Thoracic aorta (tissue), 2 donors: ENCODE measurements around the gene PHKA2. TPM values are rescaled to one million over a fixed set of nuclear protein-coding genes. Genes with fewer than 3 reads are reported as not detected.

ENCODE experiments used
- ATAC-seq: fragments of 150-250 bp; one replicate; pipeline ENCODE4 v1.8.0; 2017; ENCODE audit warnings: low read depth; ENCODE audit not compliant: insufficient number of reproducible peaks, low FRiP score
- DNase-seq: peaks from one replicate; pipeline ENCODE4 v3.0.0-alpha.2; 2020; ENCODE audit warnings: low spot score
- H3K27ac ChIP-seq, 2 donors: fragments of 200-600 bp; sonication (generic); 1 replicate in 1 of 2; 2 replicates in 1 of 2; pipeline ENCODE4 v1.5.1; 2016; ENCODE audit warnings: mild to moderate bottlenecking in 2 of 2, moderate library complexity in 2 of 2
- H3K27me3 ChIP-seq: fragments of 200-600 bp; sonication (generic); replicated peaks from 2 replicates; pipeline ENCODE4 v1.6.0; 2016; ENCODE audit warnings: mild to moderate bottlenecking; ENCODE audit not compliant: insufficient read depth
- H3K36me3 ChIP-seq: fragments of 200-600 bp; sonication (generic); one replicate; pipeline ENCODE4 v1.5.1; 2016
- H3K4me1 ChIP-seq, 2 donors: fragments of 200-600 bp; sonication (generic); 1 replicate in 1 of 2; 2 replicates in 1 of 2; pipeline versions ENCODE4 v1.5.1 to v1.6.0; 2016; ENCODE audit warnings: low read depth in 2 of 2, mild to moderate bottlenecking in 1 of 2; ENCODE audit not compliant: control insufficient read depth in 1 of 2
- H3K4me3 ChIP-seq: fragments of 200-600 bp; sonication (generic); 2 replicates; pipeline ENCODE4 v1.5.1; 2016; ENCODE audit warnings: mild to moderate bottlenecking
- H3K9me3 ChIP-seq: fragments of 200-600 bp; sonication (generic); 2 replicates; pipeline ENCODE4 v1.5.1; 2016
- total RNA-seq, 2 donors: library from RNA; depleted of rRNA; stranded (reverse); fragments of >200 nt; gene quantifications; one replicate each; pipeline versions ENCODE4 v1.1.0 to v1.2.3, GENCODE V29; 2016
- TF ChIP-seq, protein P1 (sequence below): fragments of 200-600 bp; sonication (generic); IDR thresholded peaks from one replicate; pipeline ENCODE4 v1.5.1; 2019; ENCODE audit warnings: antibody characterized with exemption

PHKA2 gene
- total RNA-seq, 2 donors from 2014 or later = 26.5 to 28.3 TPM

DNA sequence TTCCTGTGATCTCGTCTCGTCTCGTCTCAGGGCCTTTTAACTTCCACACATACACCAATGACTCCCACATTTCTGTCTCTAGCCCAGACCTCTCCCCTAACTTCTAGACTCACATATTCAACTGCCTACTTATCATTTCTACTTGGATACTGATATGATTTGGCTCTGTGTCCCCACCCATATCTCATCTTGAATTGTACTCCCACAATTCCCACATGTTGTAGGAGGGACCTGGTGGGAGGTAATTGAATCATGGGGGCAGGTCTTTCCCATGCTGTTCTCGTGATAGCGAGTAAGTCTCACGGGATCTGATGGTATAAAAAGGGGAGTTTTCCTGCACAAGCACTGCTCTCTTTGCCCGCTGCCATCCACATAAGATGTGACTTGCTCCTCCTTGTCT lies 8.9 kb downstream of the PHKA2 start:
- no peaks in the 10 kb centered on the region for H3K27me3 ChIP-seq
- H3K4me1 ChIP-seq = no peaks in the 10 kb centered on the region
- H3K9me3 ChIP-seq = no peaks in the 10 kb centered on the region
- H3K36me3 ChIP-seq = no peaks in the 10 kb centered on the region
- TF ChIP-seq, protein P1, sequence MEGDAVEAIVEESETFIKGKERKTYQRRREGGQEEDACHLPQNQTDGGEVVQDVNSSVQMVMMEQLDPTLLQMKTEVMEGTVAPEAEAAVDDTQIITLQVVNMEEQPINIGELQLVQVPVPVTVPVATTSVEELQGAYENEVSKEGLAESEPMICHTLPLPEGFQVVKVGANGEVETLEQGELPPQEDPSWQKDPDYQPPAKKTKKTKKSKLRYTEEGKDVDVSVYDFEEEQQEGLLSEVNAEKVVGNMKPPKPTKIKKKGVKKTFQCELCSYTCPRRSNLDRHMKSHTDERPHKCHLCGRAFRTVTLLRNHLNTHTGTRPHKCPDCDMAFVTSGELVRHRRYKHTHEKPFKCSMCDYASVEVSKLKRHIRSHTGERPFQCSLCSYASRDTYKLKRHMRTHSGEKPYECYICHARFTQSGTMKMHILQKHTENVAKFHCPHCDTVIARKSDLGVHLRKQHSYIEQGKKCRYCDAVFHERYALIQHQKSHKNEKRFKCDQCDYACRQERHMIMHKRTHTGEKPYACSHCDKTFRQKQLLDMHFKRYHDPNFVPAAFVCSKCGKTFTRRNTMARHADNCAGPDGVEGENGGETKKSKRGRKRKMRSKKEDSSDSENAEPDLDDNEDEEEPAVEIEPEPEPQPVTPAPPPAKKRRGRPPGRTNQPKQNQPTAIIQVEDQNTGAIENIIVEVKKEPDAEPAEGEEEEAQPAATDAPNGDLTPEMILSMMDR = no peak
- DNase-seq (no peak), ATAC-seq (no peak)
- H3K27ac ChIP-seq = no peak overlapping the region
- no peak overlapping the region for H3K4me3 ChIP-seq

DNA sequence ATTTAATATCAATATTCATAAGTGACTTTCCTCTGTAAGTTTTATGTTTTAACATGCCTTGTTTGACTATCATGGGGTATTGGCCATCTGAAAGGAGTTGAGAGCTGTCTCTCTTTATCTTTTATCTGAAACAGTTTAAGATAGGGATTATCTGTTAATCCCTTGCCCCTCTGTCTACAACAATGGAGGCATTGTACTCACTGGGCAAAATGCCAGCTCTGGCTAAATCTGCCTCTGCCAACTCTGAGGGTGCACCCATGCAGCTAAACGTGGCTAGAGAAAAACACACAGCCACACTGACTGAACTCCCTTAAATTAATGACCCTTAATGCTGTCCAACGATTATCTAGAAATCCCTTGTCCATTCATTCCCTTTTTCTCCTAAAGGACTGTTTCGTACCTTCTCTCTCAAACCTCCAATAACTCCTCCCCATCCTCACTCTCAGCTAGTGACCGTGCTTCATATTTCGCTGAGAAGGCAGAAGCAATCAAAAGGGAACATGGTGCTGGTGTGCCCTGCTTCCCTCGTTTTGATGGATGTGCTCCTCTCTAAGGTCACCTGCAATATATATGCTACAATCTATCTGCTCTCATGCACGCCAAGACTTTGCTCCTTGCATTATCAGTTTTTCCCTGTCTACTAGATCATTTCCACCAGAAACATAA lies 10.3 kb downstream of the PHKA2 start:
- H3K4me1 ChIP-seq = no peaks in the 10 kb centered on the region
- H3K27ac ChIP-seq = no peak overlapping the region
- no peaks in the 10 kb centered on the region for H3K27me3 ChIP-seq
- H3K4me3 ChIP-seq = no peak overlapping the region
- ATAC-seq (no peak), DNase-seq (no peak)
- H3K9me3 ChIP-seq = no peaks in the 10 kb centered on the region
- no peaks in the 10 kb centered on the region for H3K36me3 ChIP-seq
- TF ChIP-seq, protein P1 = no peak

DNA sequence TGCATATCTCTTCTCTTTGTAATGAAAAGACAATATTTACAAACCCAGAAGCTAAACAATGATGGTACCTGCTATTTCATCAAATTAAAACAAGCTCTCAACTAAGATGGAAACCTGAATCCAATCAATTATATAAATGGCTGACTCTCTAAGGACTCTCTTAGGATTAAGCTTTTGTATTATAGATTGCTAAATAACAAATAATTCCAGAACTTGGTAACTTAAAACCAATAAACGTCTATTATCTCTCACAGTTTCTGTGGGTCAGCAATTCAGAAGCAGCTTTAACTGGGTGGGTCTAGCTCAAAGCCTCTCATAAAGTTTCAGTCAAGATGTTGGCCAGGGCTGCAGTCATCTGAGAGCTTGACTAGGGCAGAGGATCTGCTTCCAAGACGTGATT lies 12.4 kb downstream of the PHKA2 start:
- TF ChIP-seq, protein P1 = no peak
- H3K4me1 ChIP-seq = no peaks in the 10 kb centered on the region
- no peaks in the 10 kb centered on the region for H3K9me3 ChIP-seq
- ATAC-seq = no peak
- no peaks in the 10 kb centered on the region for H3K36me3 ChIP-seq
- no peak for DNase-seq
- no peaks in the 10 kb centered on the region for H3K27me3 ChIP-seq
- no peak overlapping the region for H3K4me3 ChIP-seq
- H3K27ac ChIP-seq = no peak overlapping the region

DNA sequence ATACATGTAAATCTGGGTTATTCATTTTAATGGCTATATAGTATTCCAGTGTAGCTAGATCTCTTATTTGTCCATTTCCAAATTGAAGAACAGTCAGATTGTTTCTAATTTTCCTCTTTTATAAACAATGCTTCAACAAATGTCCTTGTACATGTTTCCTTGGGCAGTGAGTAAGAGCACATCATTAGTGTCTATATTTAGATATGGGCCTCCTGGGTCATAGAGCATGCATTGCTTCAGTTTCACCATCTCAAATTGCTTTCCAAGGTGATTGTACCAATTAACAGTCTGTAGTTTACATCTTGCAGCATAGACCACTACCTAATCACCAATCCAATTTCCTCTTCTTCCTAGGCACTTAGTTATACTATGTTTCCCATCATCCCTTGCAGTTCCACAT lies 13.4 kb downstream of the PHKA2 start:
- TF ChIP-seq, protein P1 = no peak
- Histone ChIP-seq H3K4me1 (no peaks in the 10 kb centered on the region), H3K4me3 (no peak overlapping the region), H3K27ac (no peak overlapping the region), H3K27me3 (no peaks in the 10 kb centered on the region), H3K36me3 (no peaks in the 10 kb centered on the region), H3K9me3 (no peaks in the 10 kb centered on the region)
- DNase-seq (no peak), ATAC-seq (no peak)

DNA sequence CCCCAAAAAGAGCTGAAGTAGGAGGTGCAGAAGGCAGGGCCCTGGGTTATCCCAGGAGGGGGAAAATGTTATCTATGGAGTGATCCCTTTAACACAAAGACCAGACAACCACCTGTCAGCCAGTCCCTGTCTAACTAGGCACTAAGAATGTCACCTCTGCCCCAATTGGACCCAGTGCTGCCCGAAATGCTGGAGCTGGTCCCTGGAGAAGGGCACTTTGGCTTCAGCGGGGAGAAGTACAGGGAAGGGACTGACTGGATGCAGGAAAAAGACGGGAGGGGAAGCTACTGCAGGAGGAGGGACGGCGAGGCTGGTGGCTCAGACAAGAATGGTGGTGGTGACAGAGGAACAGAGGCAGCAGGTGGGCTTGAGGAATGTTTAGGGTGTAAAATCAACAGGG lies 17.3 kb downstream of the PHKA2 start:
- Histone ChIP-seq H3K4me1 (no peaks in the 10 kb centered on the region), H3K27me3 (no peaks in the 10 kb centered on the region), H3K9me3 (no peaks in the 10 kb centered on the region), H3K27ac (no peak overlapping the region), H3K36me3 (no peaks in the 10 kb centered on the region), H3K4me3 (no peak overlapping the region)
- TF ChIP-seq, protein P1 = no peak
- no peak for DNase-seq
- no peak for ATAC-seq
